Astrocyte (in vitro differentiated cells and primary cell): ENCODE data around the gene TMEM175. TPM values are rescaled to one million over a fixed set of nuclear protein-coding genes. Genes with fewer than 3 reads are reported as not detected.
A peak's percentile ranks its signal among the peaks of the same experiment; 100 is the strongest.

Experiments used
- DNase-seq: peaks from one replicate; pipeline ENCODE4 v3.0.0-alpha.2; 2010; ENCODE audit warnings: low read depth
- FAIRE-seq: peaks from 2 replicates; lab custom pipeline; 2011; peaks lifted over from hg19 to GRCh38; lab: Jason Lieb, UNC
- H2AFZ ChIP-seq: 2 replicates; pipeline ENCODE4 v1.6.0; 2012; ENCODE audit warnings: low read depth, low read length, inconsistent platforms
- H3K27ac ChIP-seq: 2 replicates; pipeline ENCODE4 v1.5.1; 2011; ENCODE audit warnings: low read depth, low read length, inconsistent platforms
- H3K27me3 ChIP-seq: 2 replicates; pipeline ENCODE4 v1.6.0; 2011; ENCODE audit warnings: low read length, inconsistent platforms; ENCODE audit not compliant: insufficient read depth
- H3K36me3 ChIP-seq: 2 replicates; pipeline ENCODE4 v1.5.1; 2011; ENCODE audit warnings: low read length, inconsistent platforms; ENCODE audit not compliant: insufficient read depth
- H3K4me1 ChIP-seq: 2 replicates; pipeline ENCODE4 v1.5.1; 2011; ENCODE audit warnings: low read length, inconsistent platforms; ENCODE audit not compliant: insufficient read depth
- H3K4me2 ChIP-seq: 2 replicates; pipeline ENCODE4 v1.6.0; 2012; ENCODE audit warnings: low read length, inconsistent platforms
- H3K4me3 ChIP-seq: 2 replicates; pipeline ENCODE4 v1.5.1; 2011; ENCODE audit warnings: low read depth, mild to moderate bottlenecking, low read length, inconsistent platforms; ENCODE audit not compliant: insufficient read depth
- H3K79me2 ChIP-seq: 2 replicates; pipeline ENCODE4 v1.6.0; 2012; ENCODE audit warnings: mild to moderate bottlenecking, low read length, inconsistent platforms; ENCODE audit not compliant: insufficient read depth
- H3K9ac ChIP-seq: 2 replicates; pipeline ENCODE4 v1.6.0; 2012; ENCODE audit warnings: mild to moderate bottlenecking, low read length, inconsistent platforms
- H3K9me3 ChIP-seq: 2 replicates; pipeline ENCODE4 v1.5.1; 2012; ENCODE audit warnings: low read depth, mild to moderate bottlenecking, low read length, inconsistent platforms; ENCODE audit not compliant: insufficient read depth
- H4K20me1 ChIP-seq: 2 replicates; pipeline ENCODE4 v1.6.0; 2012; ENCODE audit warnings: low read length, inconsistent platforms; ENCODE audit not compliant: insufficient read depth
- H3K27ac Mint-ChIP-seq: one replicate; pipeline ENCODE4 v1.8.0; 2021; ENCODE audit warnings: mild to moderate bottlenecking, mixed read lengths; ENCODE audit not compliant: unreplicated experiment
- H3K27me3 Mint-ChIP-seq: one replicate; pipeline ENCODE4 v1.8.0; 2021; ENCODE audit warnings: low read depth, mixed read lengths; ENCODE audit not compliant: unreplicated experiment
- H3K36me3 Mint-ChIP-seq: one replicate; pipeline ENCODE4 v1.8.0; 2021; ENCODE audit warnings: low read depth, mixed read lengths; ENCODE audit not compliant: unreplicated experiment
- H3K4me1 Mint-ChIP-seq: one replicate; pipeline ENCODE4 v1.8.0; 2021; ENCODE audit warnings: low read depth, mixed read lengths; ENCODE audit not compliant: unreplicated experiment
- H3K4me3 Mint-ChIP-seq: one replicate; pipeline ENCODE4 v1.8.0; 2021; ENCODE audit warnings: mild to moderate bottlenecking, moderate library complexity, mixed read lengths; ENCODE audit not compliant: unreplicated experiment
- H3K9me3 Mint-ChIP-seq: one replicate; pipeline ENCODE4 v1.8.0; 2021; ENCODE audit warnings: mild to moderate bottlenecking, mixed read lengths; ENCODE audit not compliant: unreplicated experiment
- EZH2 ChIP-seq: IDR thresholded peaks from 2 replicates; pipeline ENCODE4 v1.6.1; 2012; ENCODE audit warnings: mild to moderate bottlenecking, low read length, inconsistent platforms; ENCODE audit not compliant: insufficient read depth
- total RNA-seq: library from RNA; stranded (reverse); gene quantifications from 2 replicates; pipeline ENCODE4 v1.2.1, GENCODE V29; 2021
- TF ChIP-seq, protein P1 (sequence below): IDR thresholded peaks from 2 replicates; pipeline ENCODE4 v1.5.1; 2011; ENCODE audit warnings: low read depth, mild to moderate bottlenecking, inconsistent platforms, low read length, moderate library complexity; ENCODE audit not compliant: insufficient read depth

TMEM175 gene
- total RNA-seq, 1 donor from 2014 or later, result 22.1 TPM

DNA sequence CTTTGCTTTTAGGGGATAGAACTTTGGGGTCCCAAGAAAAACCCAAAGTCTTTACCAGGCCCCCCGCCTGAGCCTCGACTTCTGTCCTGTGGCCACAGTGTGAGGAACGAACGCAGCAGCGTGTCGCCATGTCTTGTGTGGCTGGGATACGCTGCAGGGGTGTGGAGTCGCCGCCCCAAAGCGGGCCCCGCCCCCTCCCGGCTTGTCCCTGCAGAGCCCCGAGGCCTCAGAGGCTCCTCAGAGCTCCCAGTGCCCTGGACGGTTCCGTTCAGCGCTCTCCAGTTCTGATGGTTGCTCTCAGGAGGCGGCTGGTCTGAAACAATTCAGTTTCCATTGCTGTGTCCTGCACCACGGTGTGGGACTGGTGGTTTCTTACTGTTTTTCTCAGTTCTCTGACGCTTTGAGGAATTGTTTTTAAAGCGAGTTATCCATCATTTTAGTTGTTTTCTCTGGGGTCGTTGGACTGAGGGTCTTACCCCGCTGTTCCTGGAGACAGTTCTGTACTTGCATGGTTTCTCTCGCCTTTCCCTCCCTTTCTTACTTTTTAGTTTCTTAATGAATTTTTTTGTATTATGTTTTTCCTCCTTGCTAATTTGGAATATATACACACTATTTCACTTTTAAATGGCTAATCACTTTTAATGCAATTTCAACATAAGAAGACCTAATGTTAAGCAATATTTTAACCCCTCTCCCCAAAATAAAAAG lies 53.0 kb downstream of the TMEM175 start:
- no peaks in the 10 kb centered on the region for H3K9me3 ChIP-seq
- H3K4me1 ChIP-seq, result peaks cover 24% of the 10 kb centered on the region
- no peak for FAIRE-seq
- no peak overlapping the region for H3K9ac ChIP-seq
- H4K20me1 ChIP-seq, result peaks cover 9% of the 10 kb centered on the region
- TF ChIP-seq, protein P1, sequence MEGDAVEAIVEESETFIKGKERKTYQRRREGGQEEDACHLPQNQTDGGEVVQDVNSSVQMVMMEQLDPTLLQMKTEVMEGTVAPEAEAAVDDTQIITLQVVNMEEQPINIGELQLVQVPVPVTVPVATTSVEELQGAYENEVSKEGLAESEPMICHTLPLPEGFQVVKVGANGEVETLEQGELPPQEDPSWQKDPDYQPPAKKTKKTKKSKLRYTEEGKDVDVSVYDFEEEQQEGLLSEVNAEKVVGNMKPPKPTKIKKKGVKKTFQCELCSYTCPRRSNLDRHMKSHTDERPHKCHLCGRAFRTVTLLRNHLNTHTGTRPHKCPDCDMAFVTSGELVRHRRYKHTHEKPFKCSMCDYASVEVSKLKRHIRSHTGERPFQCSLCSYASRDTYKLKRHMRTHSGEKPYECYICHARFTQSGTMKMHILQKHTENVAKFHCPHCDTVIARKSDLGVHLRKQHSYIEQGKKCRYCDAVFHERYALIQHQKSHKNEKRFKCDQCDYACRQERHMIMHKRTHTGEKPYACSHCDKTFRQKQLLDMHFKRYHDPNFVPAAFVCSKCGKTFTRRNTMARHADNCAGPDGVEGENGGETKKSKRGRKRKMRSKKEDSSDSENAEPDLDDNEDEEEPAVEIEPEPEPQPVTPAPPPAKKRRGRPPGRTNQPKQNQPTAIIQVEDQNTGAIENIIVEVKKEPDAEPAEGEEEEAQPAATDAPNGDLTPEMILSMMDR, result no peak
- no peak for TF ChIP-seq EZH2
- peaks cover 3% of the 10 kb centered on the region for H3K27me3 Mint-ChIP-seq
- no peak overlapping the region for H3K4me3 ChIP-seq
- peaks cover 3% of the 10 kb centered on the region for H3K36me3 Mint-ChIP-seq
- peak overlapping the region; percentile 94 for H3K4me3 Mint-ChIP-seq
- H3K36me3 ChIP-seq, result no peaks in the 10 kb centered on the region
- H2AFZ ChIP-seq, result peak overlapping the region; percentile 44
- peak overlapping the region; percentile 78 for H3K4me2 ChIP-seq
- H3K27ac ChIP-seq, result no peak overlapping the region
- H3K27me3 ChIP-seq, result no peaks in the 10 kb centered on the region
- no peaks in the 10 kb centered on the region for H3K79me2 ChIP-seq
- H3K4me1 Mint-ChIP-seq, result peaks cover 8% of the 10 kb centered on the region
- peak overlapping the region; percentile 4 for H3K27ac Mint-ChIP-seq
- no peak for DNase-seq
- no peaks in the 10 kb centered on the region for H3K9me3 Mint-ChIP-seq

DNA sequence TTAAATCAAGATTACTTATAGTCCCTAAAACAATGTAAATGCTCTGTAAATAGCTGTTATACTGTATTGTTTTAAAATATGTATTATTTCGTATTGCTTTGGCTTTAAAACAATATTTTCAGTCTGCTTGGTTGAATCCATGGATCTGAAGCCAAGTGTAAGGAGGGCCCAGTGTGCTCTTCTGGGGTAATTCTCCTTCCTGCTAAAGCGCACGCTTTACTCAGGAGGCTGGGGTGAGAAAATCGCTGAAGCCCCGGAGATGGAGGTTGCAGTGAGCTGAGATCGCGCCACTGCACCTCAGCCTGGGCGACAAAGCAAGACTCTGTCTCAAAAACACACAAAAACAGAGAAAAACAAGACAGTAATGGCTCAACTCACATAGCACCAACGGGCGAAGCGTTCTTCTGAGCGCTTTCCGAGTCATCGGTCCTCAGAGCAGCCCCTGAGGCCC lies 54.2 kb downstream of the TMEM175 start:
- Mint-ChIP-seq H3K36me3 (peaks cover 6% of the 10 kb centered on the region), H3K9me3 (no peaks in the 10 kb centered on the region), H3K4me1 (peaks cover 8% of the 10 kb centered on the region), H3K27me3 (no peaks in the 10 kb centered on the region), H3K4me3 (peak overlapping the region; percentile 94), H3K27ac (peak overlapping the region; percentile 78)
- H3K9ac ChIP-seq, result peak overlapping the region; percentile 83
- H4K20me1 ChIP-seq, result peaks cover 9% of the 10 kb centered on the region
- DNase-seq, result no peak
- H3K79me2 ChIP-seq, result no peaks in the 10 kb centered on the region
- peak overlapping the region; percentile 31 for H3K27ac ChIP-seq
- TF ChIP-seq, protein P1, result no peak
- no peak for TF ChIP-seq EZH2
- no peak for FAIRE-seq
- H3K4me2 ChIP-seq, result peak overlapping the region; percentile 99
- H3K4me1 ChIP-seq, result peaks cover 24% of the 10 kb centered on the region
- peak overlapping the region; percentile 88 for H2AFZ ChIP-seq
- H3K27me3 ChIP-seq, result no peaks in the 10 kb centered on the region
- no peaks in the 10 kb centered on the region for H3K36me3 ChIP-seq
- H3K4me3 ChIP-seq, result peak overlapping the region; percentile 80
- no peaks in the 10 kb centered on the region for H3K9me3 ChIP-seq
